GM19351 (cell line): ENCODE measurements around the gene CPTP.

Source experiments
- ATAC-seq: cut with Tn5 transposase; IDR thresholded peaks from one replicate; pipeline ENCODE4 v1.9.1; 2021; ENCODE audit warnings: mild to moderate bottlenecking, moderate library complexity; ENCODE audit not compliant: unreplicated experiment

Gene CPTP

GRCh38 chr1:1332774-1333480 is 8.3 kb downstream of the CPTP start:
- ATAC-seq: no peak

- ATAC-seq: no peak
Observed at GRCh38 chr1:1333551-1334241, 9.1 kb downstream of the CPTP start.

- ATAC-seq: no peak
Observed at GRCh38 chr1:1334835-1335234, 10.2 kb downstream of the CPTP start.

- no peak for ATAC-seq
Observed at GRCh38 chr1:1335283-1335682, 10.7 kb downstream of the CPTP start.

- ATAC-seq: no peak
Observed at GRCh38 chr1:1335792-1336248, 11.2 kb downstream of the CPTP start.

- no peak for ATAC-seq
Observed at GRCh38 chr1:1336446-1336845, 11.8 kb downstream of the CPTP start.

GRCh38 chr1:1336931-1337792 is 12.6 kb downstream of the CPTP start:
- ATAC-seq: no peak

GRCh38 chr1:1337793-1338147 is 13.2 kb downstream of the CPTP start:
- ATAC-seq: no peak

- no peak for ATAC-seq
Observed at GRCh38 chr1:1338278-1338677, 13.7 kb downstream of the CPTP start.

GRCh38 chr1:1340185-1340584 is 15.6 kb downstream of the CPTP start:
- ATAC-seq: no peak

- ATAC-seq: no peak
Observed at GRCh38 chr1:1340791-1341548, 16.4 kb downstream of the CPTP start.

GRCh38 chr1:1341549-1342021 is 17.0 kb downstream of the CPTP start:
- no peak for ATAC-seq

- no peak for ATAC-seq
Observed at GRCh38 chr1:1342061-1342562, 17.5 kb downstream of the CPTP start.

GRCh38 chr1:1342584-1343115 is 18.0 kb downstream of the CPTP start:
- no peak for ATAC-seq

- no peak for ATAC-seq
Observed at GRCh38 chr1:1343811-1344421, 19.3 kb downstream of the CPTP start.

- no peak for ATAC-seq
Observed at GRCh38 chr1:1344655-1345361, 20.2 kb downstream of the CPTP start.

GRCh38 chr1:1345384-1345783 is 20.8 kb downstream of the CPTP start:
- ATAC-seq: no peak

- ATAC-seq: no peak
Observed at GRCh38 chr1:1345860-1346500, 21.4 kb downstream of the CPTP start.

- no peak for ATAC-seq
Observed at GRCh38 chr1:1346501-1346890, 21.9 kb downstream of the CPTP start.
